Endothelial cell (in vitro differentiated cells): ENCODE results near the gene ANKRD13D. TPM values are rescaled to one million over a fixed set of nuclear protein-coding genes. Genes with fewer than 3 reads are reported as not detected.

Experiments used
- DNase-seq: peaks from one replicate; pipeline ENCODE4 v3.0.0; 2021; ENCODE audit warnings: low spot score
- H3K27ac Mint-ChIP-seq: one replicate; pipeline ENCODE4 v1.8.0; 2021; ENCODE audit warnings: mixed read lengths, inconsistent platforms; ENCODE audit not compliant: unreplicated experiment
- H3K27me3 Mint-ChIP-seq: one replicate; pipeline ENCODE4 v1.8.0; 2021; ENCODE audit warnings: mild to moderate bottlenecking, moderate library complexity, mixed read lengths, inconsistent platforms; ENCODE audit not compliant: unreplicated experiment
- H3K36me3 Mint-ChIP-seq: one replicate; pipeline ENCODE4 v1.8.0; 2021; ENCODE audit warnings: mild to moderate bottlenecking, low read depth, mixed read lengths, inconsistent platforms; ENCODE audit not compliant: unreplicated experiment
- H3K4me1 Mint-ChIP-seq: one replicate; pipeline ENCODE4 v1.8.0; 2021; ENCODE audit warnings: mild to moderate bottlenecking, mixed read lengths, inconsistent platforms; ENCODE audit not compliant: unreplicated experiment
- H3K4me3 Mint-ChIP-seq: one replicate; pipeline ENCODE4 v1.8.0; 2021; ENCODE audit warnings: mild to moderate bottlenecking, mixed read lengths, inconsistent platforms; ENCODE audit not compliant: unreplicated experiment
- H3K9me3 Mint-ChIP-seq: one replicate; pipeline ENCODE4 v1.8.0; 2021; ENCODE audit warnings: mixed read lengths, inconsistent platforms; ENCODE audit not compliant: unreplicated experiment
- total RNA-seq: library from RNA; stranded (reverse); fragmentation: NEBNext Ultra II Directional; extraction: Animal tissue kit (Norgen Biotek cat#: 25700); gene quantifications from one replicate; pipeline ENCODE4 v1.2.1, GENCODE V29; 2021; ENCODE audit not compliant: unreplicated experiment
- TF ChIP-seq, protein P1 (sequence below): fragments of 200-600 bp; sonication (generic); IDR thresholded peaks from one replicate; pipeline ENCODE4 v1.5.0; 2021; ENCODE audit warnings: antibody characterized with exemption; ENCODE audit not compliant: unreplicated experiment

The ANKRD13D gene
- total RNA-seq, 1 donor from 2014 or later, result 65.1 TPM

GRCh38 chr11:67280788-67281551 is 8.1 kb upstream of the ANKRD13D start:
- TF ChIP-seq, protein P1, sequence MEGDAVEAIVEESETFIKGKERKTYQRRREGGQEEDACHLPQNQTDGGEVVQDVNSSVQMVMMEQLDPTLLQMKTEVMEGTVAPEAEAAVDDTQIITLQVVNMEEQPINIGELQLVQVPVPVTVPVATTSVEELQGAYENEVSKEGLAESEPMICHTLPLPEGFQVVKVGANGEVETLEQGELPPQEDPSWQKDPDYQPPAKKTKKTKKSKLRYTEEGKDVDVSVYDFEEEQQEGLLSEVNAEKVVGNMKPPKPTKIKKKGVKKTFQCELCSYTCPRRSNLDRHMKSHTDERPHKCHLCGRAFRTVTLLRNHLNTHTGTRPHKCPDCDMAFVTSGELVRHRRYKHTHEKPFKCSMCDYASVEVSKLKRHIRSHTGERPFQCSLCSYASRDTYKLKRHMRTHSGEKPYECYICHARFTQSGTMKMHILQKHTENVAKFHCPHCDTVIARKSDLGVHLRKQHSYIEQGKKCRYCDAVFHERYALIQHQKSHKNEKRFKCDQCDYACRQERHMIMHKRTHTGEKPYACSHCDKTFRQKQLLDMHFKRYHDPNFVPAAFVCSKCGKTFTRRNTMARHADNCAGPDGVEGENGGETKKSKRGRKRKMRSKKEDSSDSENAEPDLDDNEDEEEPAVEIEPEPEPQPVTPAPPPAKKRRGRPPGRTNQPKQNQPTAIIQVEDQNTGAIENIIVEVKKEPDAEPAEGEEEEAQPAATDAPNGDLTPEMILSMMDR, result no peak
- Mint-ChIP-seq H3K4me1 (peaks cover 20% of the 10 kb centered on the region), H3K9me3 (no peaks in the 10 kb centered on the region), H3K27ac (no peak overlapping the region), H3K36me3 (peaks cover 16% of the 10 kb centered on the region), H3K4me3 (no peak overlapping the region), H3K27me3 (peaks cover 12% of the 10 kb centered on the region)
- no peak for DNase-seq

GRCh38 chr11:67281552-67282150 is 7.5 kb upstream of the ANKRD13D start:
- TF ChIP-seq, protein P1, result no peak
- Mint-ChIP-seq H3K9me3 (no peaks in the 10 kb centered on the region), H3K27me3 (peaks cover 11% of the 10 kb centered on the region), H3K36me3 (peaks cover 16% of the 10 kb centered on the region), H3K4me3 (no peak overlapping the region), H3K27ac (no peak overlapping the region), H3K4me1 (peaks cover 14% of the 10 kb centered on the region)
- no peak for DNase-seq

GRCh38 chr11:67282155-67282875 is 6.8 kb upstream of the ANKRD13D start:
- Mint-ChIP-seq H3K27me3 (peaks cover 14% of the 10 kb centered on the region), H3K9me3 (no peaks in the 10 kb centered on the region), H3K36me3 (peaks cover 16% of the 10 kb centered on the region), H3K27ac (no peak overlapping the region), H3K4me1 (peaks cover 13% of the 10 kb centered on the region), H3K4me3 (no peak overlapping the region)
- TF ChIP-seq, protein P1, result no peak
- DNase-seq, result no peak

DNA sequence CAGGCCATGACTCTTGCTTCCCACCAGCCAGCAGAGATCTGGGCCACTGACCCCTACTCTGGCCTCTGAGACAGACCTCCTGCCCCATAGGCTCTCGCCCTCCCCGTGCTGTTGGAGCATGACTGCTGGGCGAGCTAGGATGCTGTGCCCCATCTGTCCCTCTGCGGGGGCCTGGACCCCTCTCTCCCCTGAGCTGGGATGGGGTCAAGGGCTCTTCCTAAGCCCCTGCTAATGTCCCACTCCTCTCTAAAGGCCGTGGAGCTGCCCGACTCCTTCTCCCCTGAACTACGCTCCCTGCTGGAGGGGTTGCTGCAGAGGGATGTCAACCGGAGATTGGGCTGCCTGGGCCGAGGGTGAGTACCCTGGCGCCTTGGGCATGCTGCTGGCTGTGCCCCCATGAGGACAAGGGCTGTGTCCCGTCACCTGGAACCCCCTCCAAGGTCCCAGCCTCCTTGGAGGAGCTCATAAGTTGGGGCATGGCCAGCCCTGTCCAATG is 6.2 kb upstream of the ANKRD13D start:
- Mint-ChIP-seq H3K27ac (no peak overlapping the region), H3K9me3 (no peaks in the 10 kb centered on the region), H3K4me1 (peaks cover 16% of the 10 kb centered on the region), H3K36me3 (peaks cover 23% of the 10 kb centered on the region), H3K4me3 (no peak overlapping the region), H3K27me3 (peaks cover 17% of the 10 kb centered on the region)
- no peak for DNase-seq
- TF ChIP-seq, protein P1, result no peak
